ENCODE measurements around the gene SORCS1. TPM values are rescaled to one million over a fixed set of nuclear protein-coding genes. Genes with fewer than 3 reads are reported as not detected.

The SORCS1 gene
- total RNA-seq, 1 experiment from 2014 or later, result not detected

GRCh38 chr10:106793617-106794016 lies 370.9 kb downstream of the SORCS1 start:
- H3K36me3 ChIP-seq (ENCODE audit: low read depth), result no peaks in the 10 kb centered on the region
- H3K27ac ChIP-seq, result no peak overlapping the region
- no peaks in the 10 kb centered on the region for H3F3A ChIP-seq (ENCODE audit: insufficient read depth, low read depth)
- H3K4me1 ChIP-seq (replicated peaks; ENCODE audit: insufficient read depth), result no peaks in the 10 kb centered on the region
- H3K79me2 ChIP-seq (ENCODE audit: low read depth), result no peaks in the 10 kb centered on the region
- no peak overlapping the region for H3K4me2 ChIP-seq
- no peaks in the 10 kb centered on the region for H4K20me1 ChIP-seq (ENCODE audit: insufficient read depth)
- no peak overlapping the region for H3K4me3 ChIP-seq
- ChIA-PET CTCF (interaction anchor here (0.6 kb wide), 1 partner anchor 25 kb away, joined by 13 read pairs; no protein-coding TSS in a partner anchor), POLR2A (ENCODE audit: unreplicated experiment) (no interaction called here)
- H3K9me3 ChIP-seq (ENCODE audit: insufficient read depth, low read depth), result no peaks in the 10 kb centered on the region
- intact Hi-C loops (cut with micrococcal nuclease; ENCODE audit: unreplicated experiment), result no loop called here
- no peak overlapping the region for H2AFZ ChIP-seq
- 0 out of 2 replicates have a peak, but pooled peaks cover 11% of the 10 kb centered on the region for H3K27me3 ChIP-seq (ENCODE audit: insufficient read depth, low read depth)
- no peaks in the 10 kb centered on the region for H3K9me2 ChIP-seq (ENCODE audit: insufficient read depth)
- no TSS peak for BruUV-seq (replicated peaks)
- TF ChIP-seq CTCF (conservative IDR thresholded peaks at IDR 0.05) (no peak), EZH2 (IDR thresholded peaks at IDR 0.05; ENCODE audit: low read depth) (no peak)
- DNase-seq, result no peak

GRCh38 chr10:106789623-106790022 lies 374.9 kb downstream of the SORCS1 start:
- no peaks in the 10 kb centered on the region for H3F3A ChIP-seq (ENCODE audit: insufficient read depth, low read depth)
- no peaks in the 10 kb centered on the region for H3K4me1 ChIP-seq (replicated peaks; ENCODE audit: insufficient read depth)
- intact Hi-C loops (cut with micrococcal nuclease; ENCODE audit: unreplicated experiment), result no loop called here
- no peaks in the 10 kb centered on the region for H3K36me3 ChIP-seq (ENCODE audit: low read depth)
- H3K27ac ChIP-seq, result no peak overlapping the region
- 0 out of 2 replicates have a peak, but pooled peaks cover 7% of the 10 kb centered on the region for H3K27me3 ChIP-seq (ENCODE audit: insufficient read depth, low read depth)
- H3K9me2 ChIP-seq (ENCODE audit: insufficient read depth), result no peaks in the 10 kb centered on the region
- ChIA-PET POLR2A (ENCODE audit: unreplicated experiment) (no interaction called here), CTCF (no interaction called here)
- DNase-seq, result no peak
- H3K4me3 ChIP-seq, result no peak overlapping the region
- H3K79me2 ChIP-seq (ENCODE audit: low read depth), result no peaks in the 10 kb centered on the region
- H3K4me2 ChIP-seq, result no peak overlapping the region
- H2AFZ ChIP-seq, result no peak overlapping the region
- TF ChIP-seq EZH2 (IDR thresholded peaks at IDR 0.05; ENCODE audit: low read depth) (no peak), CTCF (conservative IDR thresholded peaks at IDR 0.05) (no peak)
- no peaks in the 10 kb centered on the region for H3K9me3 ChIP-seq (ENCODE audit: insufficient read depth, low read depth)
- BruUV-seq (replicated peaks), result no TSS peak
- H4K20me1 ChIP-seq (ENCODE audit: insufficient read depth), result no peaks in the 10 kb centered on the region

- Histone ChIP-seq H3K36me3 (ENCODE audit: low read depth) (no peaks in the 10 kb centered on the region), H3K79me2 (ENCODE audit: low read depth) (no peaks in the 10 kb centered on the region), H3F3A (ENCODE audit: insufficient read depth, low read depth) (no peaks in the 10 kb centered on the region), H3K4me2 (no peak overlapping the region), H3K4me3 (no peak overlapping the region), H4K20me1 (ENCODE audit: insufficient read depth) (no peaks in the 10 kb centered on the region), H2AFZ (no peak overlapping the region), H3K9me3 (ENCODE audit: insufficient read depth, low read depth) (no peaks in the 10 kb centered on the region), H3K9me2 (ENCODE audit: insufficient read depth) (no peaks in the 10 kb centered on the region), H3K27ac (no peak overlapping the region), H3K27me3 (ENCODE audit: insufficient read depth, low read depth) (0 out of 2 replicates have a peak, but pooled peaks cover 7% of the 10 kb centered on the region), H3K4me1 (replicated peaks; ENCODE audit: insufficient read depth) (no peaks in the 10 kb centered on the region)
- TF ChIP-seq EZH2 (IDR thresholded peaks at IDR 0.05; ENCODE audit: low read depth), result no peak
- TF ChIP-seq CTCF (conservative IDR thresholded peaks at IDR 0.05), result no peak
- BruUV-seq (replicated peaks), result no TSS peak
- intact Hi-C loops (cut with micrococcal nuclease; ENCODE audit: unreplicated experiment), result no loop called here
- POLR2A ChIA-PET (ENCODE audit: unreplicated experiment), result no interaction called here
- CTCF ChIA-PET, result no interaction called here
- DNase-seq, result no peak
These were observed 375.5 kb downstream of the SORCS1 start for GRCh38 chr10:106788982-106789381.

Measured in PC-9 (cell line).